HG02973 (cell line): ENCODE data around the gene AVPI1.
"Not testable (repeated sequence)": the region's sequence is repeated elsewhere in the genome, so short reads cannot be mapped to it uniquely, and the experiment has no call there.

Source experiments
- ATAC-seq: cut with Tn5 transposase; IDR thresholded peaks from one replicate; pipeline ENCODE4 v1.9.1; 2021; ENCODE audit warnings: moderate library complexity; ENCODE audit not compliant: unreplicated experiment

The AVPI1 gene

GRCh38 chr10:97640868-97641811 is 45.9 kb downstream of the AVPI1 start:
- peak; percentile 23 for ATAC-seq

- peak; percentile 97 for ATAC-seq
Measured at GRCh38 chr10:97640174-97640867, 46.7 kb downstream of the AVPI1 start, which contains the start of gene PI4K2A. Gene PI4K2A (plus strand): TSS chr10:97640671. CDS start chr10:97640743, 72 bp downstream.

GRCh38 chr10:97639090-97639489 is 48.0 kb downstream of the AVPI1 start:
- not testable (repeated sequence) for ATAC-seq

GRCh38 chr10:97635577-97635976 is 51.5 kb downstream of the AVPI1 start:
- ATAC-seq, result no peak

- no peak for ATAC-seq
Measured at GRCh38 chr10:97633921-97634320, 53.1 kb downstream of the AVPI1 start.

- ATAC-seq, result peak; percentile 97
Measured at GRCh38 chr10:97632949-97633884, 53.8 kb downstream of the AVPI1 start, which contains the start of gene MORN4. Gene MORN4 (minus strand): TSS chr10:97633500. CDS start chr10:97619653, 13,847 bp downstream.

- no peak for ATAC-seq
Measured at GRCh38 chr10:97631098-97631497, 55.9 kb downstream of the AVPI1 start.

- no peak for ATAC-seq
Measured at GRCh38 chr10:97629289-97629688, 57.8 kb downstream of the AVPI1 start.

GRCh38 chr10:97628228-97628627 is 58.8 kb downstream of the AVPI1 start:
- ATAC-seq, result no peak

- no peak for ATAC-seq
Measured at GRCh38 chr10:97627731-97628130, 59.3 kb downstream of the AVPI1 start.
